Right atrium auricular region (tissue), 2 donors: ENCODE results near the gene UHMK1. TPM values are rescaled to one million over a fixed set of nuclear protein-coding genes. Genes with fewer than 3 reads are reported as not detected.
"Not testable (repeated sequence)": the region's sequence is repeated elsewhere in the genome, so short reads cannot be mapped to it uniquely, and the experiment has no call there.

Source experiments
- DNase-seq: peaks from one replicate; pipeline ENCODE4 v3.0.0-alpha.2; 2019; ENCODE audit warnings: low spot score
- H3K27ac ChIP-seq, 2 donors: fragments of 200-600 bp; sonication (generic); 1 replicate in 1 of 2; 2 replicates in 1 of 2; pipeline ENCODE4 v1.5.1; 2016 to 2019
- H3K27me3 ChIP-seq, 2 donors: fragments of 200-600 bp; sonication (generic); one replicate each; pipeline versions ENCODE4 v1.5.1 to v1.6.0; 2017 to 2019
- H3K36me3 ChIP-seq: fragments of 200-600 bp; sonication (generic); one replicate; pipeline ENCODE4 v1.5.1; 2016
- H3K4me1 ChIP-seq, 2 donors: fragments of 200-600 bp; sonication (generic); one replicate each; pipeline versions ENCODE4 v1.5.1 to v1.6.0; 2017 to 2019
- H3K4me3 ChIP-seq, 2 donors: fragments of 200-600 bp; sonication (generic); 1 replicate in 1 of 2; 2 replicates in 1 of 2; pipeline ENCODE4 v1.5.1; 2017 to 2019; ENCODE audit warnings: mild to moderate bottlenecking in 1 of 2, moderate library complexity in 1 of 2
- H3K9me3 ChIP-seq, 2 donors: fragments of 200-600 bp; sonication (generic); one replicate each; pipeline ENCODE4 v1.5.1; 2019
- CTCF ChIP-seq, 2 donors: fragments of 200-600 bp; sonication (generic); IDR thresholded peaks; one replicate each; pipeline ENCODE4 v1.5.1; 2019; ENCODE audit warnings: antibody characterized with exemption in 2 of 2
- total RNA-seq, 2 donors: library from RNA; depleted of rRNA; stranded (reverse); fragments of >200 nt; gene quantifications; one replicate each; pipeline ENCODE4 v1.1.0, GENCODE V29; 2016

Gene UHMK1
- total RNA-seq, 2 donors from 2014 or later = 24.3 to 28.6 TPM

GRCh38 chr1:162485236-162485635, 12.4 kb upstream of the UHMK1 start:
- no peak for DNase-seq
- no peak overlapping the region for H3K4me3 ChIP-seq
- no peaks in the 10 kb centered on the region for H3K27me3 ChIP-seq
- H3K36me3 ChIP-seq = no peaks in the 10 kb centered on the region
- no peak for TF ChIP-seq CTCF (IDR thresholded peaks at IDR 0.05)
- H3K4me1 ChIP-seq = no peaks in the 10 kb centered on the region
- H3K9me3 ChIP-seq = peaks cover 0 to 7% of the 10 kb centered on the region in 2 donors
- no peak overlapping the region for H3K27ac ChIP-seq

GRCh38 chr1:162487241-162487640, 10.4 kb upstream of the UHMK1 start:
- no peaks in the 10 kb centered on the region for H3K27me3 ChIP-seq
- H3K4me1 ChIP-seq = no peaks in the 10 kb centered on the region
- no peak overlapping the region for H3K27ac ChIP-seq
- no peaks in the 10 kb centered on the region for H3K9me3 ChIP-seq
- DNase-seq = no peak
- no peak for TF ChIP-seq CTCF (IDR thresholded peaks at IDR 0.05)
- no peaks in the 10 kb centered on the region for H3K36me3 ChIP-seq
- H3K4me3 ChIP-seq = no peak overlapping the region

- H3K27ac ChIP-seq = no peak overlapping the region
- H3K9me3 ChIP-seq = no peaks in the 10 kb centered on the region
- H3K27me3 ChIP-seq = no peaks in the 10 kb centered on the region
- no peaks in the 10 kb centered on the region for H3K36me3 ChIP-seq
- TF ChIP-seq CTCF (IDR thresholded peaks at IDR 0.05) = no peak
- no peaks in the 10 kb centered on the region for H3K4me1 ChIP-seq
- no peak overlapping the region for H3K4me3 ChIP-seq
- DNase-seq = no peak
Measured at GRCh38 chr1:162488219-162488618, 9.4 kb upstream of the UHMK1 start.

GRCh38 chr1:162495531-162496233, 1.9 kb upstream of the UHMK1 start:
- H3K27ac ChIP-seq, DNase-seq, H3K36me3 ChIP-seq, H3K27me3 ChIP-seq, H3K4me3 ChIP-seq, H3K9me3 ChIP-seq: not testable (repeated sequence)
- H3K4me1 ChIP-seq = peaks cover 0 to 23% of the 10 kb centered on the region in 2 donors

GRCh38 chr1:162497104-162497722, 405 bp upstream of the UHMK1 start:
- Histone ChIP-seq H3K27ac (peak overlapping the region; percentile 82 to 93), H3K4me3 (peak overlapping the region; percentile 82 to 90), H3K36me3 (peaks cover 23% of the 10 kb centered on the region), H3K9me3 (no peaks in the 10 kb centered on the region), H3K27me3 (no peaks in the 10 kb centered on the region), H3K4me1 (peaks cover 0 to 23% of the 10 kb centered on the region in 2 donors)
- DNase-seq = no peak
- TF ChIP-seq CTCF (IDR thresholded peaks at IDR 0.05) = no peak

GRCh38 chr1:162498496-162498810, 835 bp downstream of the UHMK1 start:
- no peak for DNase-seq
- peaks cover 0 to 23% of the 10 kb centered on the region in 2 donors for H3K4me1 ChIP-seq
- H3K27me3 ChIP-seq = no peaks in the 10 kb centered on the region
- peak overlapping the region; percentile 82 to 93 for H3K27ac ChIP-seq
- H3K36me3 ChIP-seq = peaks cover 35% of the 10 kb centered on the region
- H3K9me3 ChIP-seq = no peaks in the 10 kb centered on the region
- peak overlapping the region; percentile 82 to 90 for H3K4me3 ChIP-seq
- TF ChIP-seq CTCF (IDR thresholded peaks at IDR 0.05) = no peak
